ENCODE data around the gene CNTNAP2. TPM values are rescaled to one million over a fixed set of nuclear protein-coding genes. Genes with fewer than 3 reads are reported as not detected.

The CNTNAP2 gene
- total RNA-seq, 2 experiments from 2014 or later: 0.28 TPM; not detected in 1

DNA sequence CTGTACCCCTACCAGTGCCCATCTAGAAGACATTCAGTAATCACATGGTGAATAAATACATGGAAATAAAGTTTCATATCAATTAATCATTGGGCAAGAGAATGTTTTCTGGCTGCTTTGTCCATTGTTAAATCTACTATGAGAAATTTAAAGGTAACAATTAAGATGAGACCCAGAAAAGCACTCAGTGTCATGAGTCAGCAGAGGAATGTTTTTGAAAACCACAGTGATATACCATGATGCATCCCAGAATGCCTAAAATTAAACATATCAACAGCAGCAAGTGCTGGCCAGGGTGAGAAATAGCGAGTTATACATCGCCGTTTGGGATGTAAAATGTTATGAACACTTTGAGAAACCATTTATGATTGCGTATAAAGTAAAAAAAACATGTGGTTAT is 1648.7 kb downstream of the CNTNAP2 start:
- CTCF ChIA-PET (ENCODE audit: unreplicated experiment): no interaction called here
- no peak for TF ChIP-seq EZH2phosphoT487 (IDR thresholded peaks at IDR 0.05; ENCODE audit: borderline replicate concordance, low read depth, low read length)
- TF ChIP-seq, protein P1, sequence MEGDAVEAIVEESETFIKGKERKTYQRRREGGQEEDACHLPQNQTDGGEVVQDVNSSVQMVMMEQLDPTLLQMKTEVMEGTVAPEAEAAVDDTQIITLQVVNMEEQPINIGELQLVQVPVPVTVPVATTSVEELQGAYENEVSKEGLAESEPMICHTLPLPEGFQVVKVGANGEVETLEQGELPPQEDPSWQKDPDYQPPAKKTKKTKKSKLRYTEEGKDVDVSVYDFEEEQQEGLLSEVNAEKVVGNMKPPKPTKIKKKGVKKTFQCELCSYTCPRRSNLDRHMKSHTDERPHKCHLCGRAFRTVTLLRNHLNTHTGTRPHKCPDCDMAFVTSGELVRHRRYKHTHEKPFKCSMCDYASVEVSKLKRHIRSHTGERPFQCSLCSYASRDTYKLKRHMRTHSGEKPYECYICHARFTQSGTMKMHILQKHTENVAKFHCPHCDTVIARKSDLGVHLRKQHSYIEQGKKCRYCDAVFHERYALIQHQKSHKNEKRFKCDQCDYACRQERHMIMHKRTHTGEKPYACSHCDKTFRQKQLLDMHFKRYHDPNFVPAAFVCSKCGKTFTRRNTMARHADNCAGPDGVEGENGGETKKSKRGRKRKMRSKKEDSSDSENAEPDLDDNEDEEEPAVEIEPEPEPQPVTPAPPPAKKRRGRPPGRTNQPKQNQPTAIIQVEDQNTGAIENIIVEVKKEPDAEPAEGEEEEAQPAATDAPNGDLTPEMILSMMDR (conservative IDR thresholded peaks at IDR 0.05; ENCODE audit: low read length): no peak
- DNase-seq (ENCODE audit: low spot score): no peak
- intact Hi-C loops (cut with micrococcal nuclease; ENCODE audit: unreplicated experiment): no loop called here
- H3K4me2 ChIP-seq (ENCODE audit: low read length): no peak overlapping the region
- no peaks in the 10 kb centered on the region for H3K9me3 ChIP-seq (ENCODE audit: low read length)
- no peak overlapping the region for H3K27ac ChIP-seq (ENCODE audit: low read depth, low read length, poor library complexity, severe bottlenecking)
- BruUV-seq (replicated peaks): no TSS peak
- H3K4me3 ChIP-seq (ENCODE audit: low read depth, low read length, poor library complexity, severe bottlenecking): no peak overlapping the region
- POLR2A ChIA-PET: no interaction called here
- no peak overlapping the region for H2AFZ ChIP-seq (ENCODE audit: low read length)
- H3K4me1 ChIP-seq (ENCODE audit: insufficient read depth, low read length, poor library complexity, severe bottlenecking): no peaks in the 10 kb centered on the region
- no peaks in the 10 kb centered on the region for H3K79me2 ChIP-seq (ENCODE audit: insufficient read depth, low read depth, low read length)
- no peaks in the 10 kb centered on the region for H4K20me1 ChIP-seq (ENCODE audit: insufficient read depth, low read length)
- no peaks in the 10 kb centered on the region for H3K36me3 ChIP-seq (ENCODE audit: insufficient read depth, low read length)
- no peaks in the 10 kb centered on the region for H3K9me2 ChIP-seq (ENCODE audit: insufficient read depth, low read length)

DNA sequence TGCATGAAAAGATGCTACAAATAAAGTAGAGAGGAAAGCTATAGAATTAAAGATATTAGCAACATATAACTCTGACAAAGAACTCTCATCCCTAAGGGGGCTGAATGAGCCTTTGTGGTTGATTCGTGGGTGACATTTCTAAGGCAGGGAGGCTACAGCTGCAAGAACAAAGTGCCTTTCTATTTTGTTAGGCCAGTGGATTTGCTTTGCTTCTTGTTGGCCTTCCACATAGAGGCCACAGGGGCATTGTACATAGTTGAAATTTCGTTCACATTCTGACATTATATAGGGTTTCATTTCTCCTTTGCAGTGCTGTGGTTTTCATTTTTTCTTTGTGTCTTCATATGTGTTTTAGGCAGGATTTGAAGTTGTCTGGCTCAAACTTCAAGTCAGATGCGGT is 1654.7 kb downstream of the CNTNAP2 start:
- Histone ChIP-seq H3K9me2 (ENCODE audit: insufficient read depth, low read length) (no peaks in the 10 kb centered on the region), H3K9me3 (ENCODE audit: low read length) (no peaks in the 10 kb centered on the region), H3K4me3 (ENCODE audit: low read depth, low read length, poor library complexity, severe bottlenecking) (no peak overlapping the region), H3K27ac (ENCODE audit: low read depth, low read length, poor library complexity, severe bottlenecking) (no peak overlapping the region), H3K4me1 (ENCODE audit: insufficient read depth, low read length, poor library complexity, severe bottlenecking) (no peaks in the 10 kb centered on the region), H3K79me2 (ENCODE audit: insufficient read depth, low read depth, low read length) (no peaks in the 10 kb centered on the region), H2AFZ (ENCODE audit: low read length) (no peak overlapping the region), H3K36me3 (ENCODE audit: insufficient read depth, low read length) (no peaks in the 10 kb centered on the region), H3K4me2 (ENCODE audit: low read length) (no peak overlapping the region), H4K20me1 (ENCODE audit: insufficient read depth, low read length) (no peaks in the 10 kb centered on the region)
- TF ChIP-seq, protein P1 (conservative IDR thresholded peaks at IDR 0.05; ENCODE audit: low read length): no peak
- TF ChIP-seq EZH2phosphoT487 (IDR thresholded peaks at IDR 0.05; ENCODE audit: borderline replicate concordance, low read depth, low read length): no peak
- DNase-seq (ENCODE audit: low spot score): no peak
- POLR2A ChIA-PET: interaction anchor here (1.4 kb wide), 1 partner anchor 14 kb away, joined by 4 read pairs; no protein-coding TSS in a partner anchor
- intact Hi-C loops (cut with micrococcal nuclease; ENCODE audit: unreplicated experiment): no loop called here
- BruUV-seq (replicated peaks): no TSS peak
- CTCF ChIA-PET (ENCODE audit: unreplicated experiment): no interaction called here

DNA sequence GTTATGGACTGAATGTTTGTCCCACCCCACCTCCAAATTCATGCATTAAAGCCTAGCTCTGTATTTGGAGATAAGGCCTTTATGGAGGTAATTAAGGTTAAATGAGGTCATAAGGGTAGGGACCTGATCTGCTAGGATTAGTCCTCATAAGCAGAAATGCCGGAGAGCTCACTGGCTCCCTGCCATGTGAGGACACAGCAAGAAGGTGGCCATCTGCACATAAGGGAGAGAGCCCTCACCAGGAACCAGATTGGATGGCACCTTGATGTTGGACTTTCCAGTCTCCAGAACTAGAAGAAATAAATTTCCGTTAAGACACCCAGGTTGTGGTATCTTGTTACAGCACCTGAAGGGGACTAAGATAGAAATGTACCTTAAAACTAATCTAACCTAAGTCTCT is 1657.9 kb downstream of the CNTNAP2 start:
- Histone ChIP-seq H3K27ac (ENCODE audit: low read depth, low read length, poor library complexity, severe bottlenecking) (no peak overlapping the region), H3K4me2 (ENCODE audit: low read length) (no peak overlapping the region), H3K9me2 (ENCODE audit: insufficient read depth, low read length) (no peaks in the 10 kb centered on the region), H3K79me2 (ENCODE audit: insufficient read depth, low read depth, low read length) (no peaks in the 10 kb centered on the region), H2AFZ (ENCODE audit: low read length) (no peak overlapping the region), H3K4me3 (ENCODE audit: low read depth, low read length, poor library complexity, severe bottlenecking) (no peak overlapping the region), H4K20me1 (ENCODE audit: insufficient read depth, low read length) (no peaks in the 10 kb centered on the region), H3K9me3 (ENCODE audit: low read length) (no peaks in the 10 kb centered on the region), H3K36me3 (ENCODE audit: insufficient read depth, low read length) (no peaks in the 10 kb centered on the region), H3K4me1 (ENCODE audit: insufficient read depth, low read length, poor library complexity, severe bottlenecking) (no peaks in the 10 kb centered on the region)
- ChIA-PET CTCF (ENCODE audit: unreplicated experiment) (no interaction called here), POLR2A (no interaction called here)
- intact Hi-C loops (cut with micrococcal nuclease; ENCODE audit: unreplicated experiment): no loop called here
- no TSS peak for BruUV-seq (replicated peaks)
- no peak for DNase-seq (ENCODE audit: low spot score)
- TF ChIP-seq, protein P1 (conservative IDR thresholded peaks at IDR 0.05; ENCODE audit: low read length): no peak
- no peak for TF ChIP-seq EZH2phosphoT487 (IDR thresholded peaks at IDR 0.05; ENCODE audit: borderline replicate concordance, low read depth, low read length)
